ENCODE data around the gene GPC1.

Gene GPC1

GRCh38 chr2:240473211-240473610 is 37.7 kb downstream of the GPC1 start:
- no peaks in the 10 kb centered on the region for H3K36me3 ChIP-seq (ENCODE audit: control insufficient read depth in 2 of 2, insufficient read depth in 1 of 2, low read length in 2 of 2)
- POLR2A ChIA-PET = no interaction called here
- no peaks in the 10 kb centered on the region for H3K9me3 ChIP-seq (ENCODE audit: control insufficient read depth, insufficient read depth, low read depth, low read length)
- CTCF ChIA-PET = interaction anchor here (0.9 kb wide), 1 partner anchor 116 kb away, joined by 3 read pairs; no protein-coding TSS in a partner anchor
- H3K27ac ChIP-seq (ENCODE audit: extremely low read depth, low read depth, low read length) = no peak overlapping the region
- no peaks in the 10 kb centered on the region for H3K4me1 ChIP-seq (ENCODE audit: control insufficient read depth, insufficient read depth, low read length)
- no peak overlapping the region for H3K4me3 ChIP-seq (ENCODE audit: low read depth, low read length)
- no peak for TF ChIP-seq PRDM6 (tag by site-specific recombination; IDR thresholded peaks at IDR 0.05)
- TF ChIP-seq SETDB1 (IDR thresholded peaks at IDR 0.05; ENCODE audit: insufficient read length, low read length) = peak; percentile 88

DNA sequence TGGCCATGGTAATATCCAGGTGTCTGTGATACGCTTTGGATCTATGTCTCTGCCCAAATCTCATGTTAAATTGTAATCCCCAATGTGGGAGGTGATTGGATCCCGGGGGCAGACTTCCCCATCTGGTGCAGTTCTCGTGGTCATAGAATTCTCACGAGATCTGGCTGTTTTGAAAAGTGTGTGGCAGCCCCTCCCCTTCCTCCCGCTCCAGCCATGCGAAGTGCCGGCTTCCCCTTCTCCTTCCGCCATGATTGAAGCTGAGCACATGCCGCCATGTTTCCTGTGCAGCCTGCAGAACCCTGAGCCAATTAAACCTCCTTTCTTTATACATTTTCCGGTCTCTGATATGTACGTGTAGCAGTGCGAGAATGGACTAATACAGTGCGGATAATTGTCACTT is 42.5 kb downstream of the GPC1 start:
- CTCF ChIA-PET = no interaction called here

GRCh38 chr2:240478346-240479110 is 43.1 kb downstream of the GPC1 start:
- Histone ChIP-seq H3K4me3 (ENCODE audit: low read depth, low read length) (no peak overlapping the region), H3K9me3 (ENCODE audit: control insufficient read depth, insufficient read depth, low read depth, low read length) (no peaks in the 10 kb centered on the region), H3K36me3 (ENCODE audit: control insufficient read depth in 2 of 2, insufficient read depth in 1 of 2, low read length in 2 of 2) (no peaks in the 10 kb centered on the region), H3K27ac (ENCODE audit: extremely low read depth, low read depth, low read length) (no peak overlapping the region), H3K4me1 (ENCODE audit: control insufficient read depth, insufficient read depth, low read length) (no peaks in the 10 kb centered on the region)
- CTCF ChIA-PET = interaction anchor here (0.7 kb wide), 1 partner anchor 242 kb away, joined by 3 read pairs; no protein-coding TSS in a partner anchor
- POLR2A ChIA-PET = no interaction called here
- no peak for TF ChIP-seq ZNF324 (tag by site-specific recombination; IDR thresholded peaks at IDR 0.05)
- TF ChIP-seq ZBTB26 (tag by site-specific recombination; optimal IDR thresholded peaks at IDR 0.05) = no peak
- TF ChIP-seq ZNF416 (tag by site-specific recombination; IDR thresholded peaks at IDR 0.05) = no peak
- TF ChIP-seq, protein P1, sequence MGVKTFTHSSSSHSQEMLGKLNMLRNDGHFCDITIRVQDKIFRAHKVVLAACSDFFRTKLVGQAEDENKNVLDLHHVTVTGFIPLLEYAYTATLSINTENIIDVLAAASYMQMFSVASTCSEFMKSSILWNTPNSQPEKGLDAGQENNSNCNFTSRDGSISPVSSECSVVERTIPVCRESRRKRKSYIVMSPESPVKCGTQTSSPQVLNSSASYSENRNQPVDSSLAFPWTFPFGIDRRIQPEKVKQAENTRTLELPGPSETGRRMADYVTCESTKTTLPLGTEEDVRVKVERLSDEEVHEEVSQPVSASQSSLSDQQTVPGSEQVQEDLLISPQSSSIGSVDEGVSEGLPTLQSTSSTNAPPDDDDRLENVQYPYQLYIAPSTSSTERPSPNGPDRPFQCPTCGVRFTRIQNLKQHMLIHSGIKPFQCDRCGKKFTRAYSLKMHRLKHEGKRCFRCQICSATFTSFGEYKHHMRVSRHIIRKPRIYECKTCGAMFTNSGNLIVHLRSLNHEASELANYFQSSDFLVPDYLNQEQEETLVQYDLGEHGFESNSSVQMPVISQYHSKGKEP (tag by site-specific recombination; IDR thresholded peaks at IDR 0.05) = no peak
- no peak for TF ChIP-seq ZNF19 (tag by site-specific recombination; IDR thresholded peaks at IDR 0.05; ENCODE audit: low read depth)
- TF ChIP-seq, protein P2, sequence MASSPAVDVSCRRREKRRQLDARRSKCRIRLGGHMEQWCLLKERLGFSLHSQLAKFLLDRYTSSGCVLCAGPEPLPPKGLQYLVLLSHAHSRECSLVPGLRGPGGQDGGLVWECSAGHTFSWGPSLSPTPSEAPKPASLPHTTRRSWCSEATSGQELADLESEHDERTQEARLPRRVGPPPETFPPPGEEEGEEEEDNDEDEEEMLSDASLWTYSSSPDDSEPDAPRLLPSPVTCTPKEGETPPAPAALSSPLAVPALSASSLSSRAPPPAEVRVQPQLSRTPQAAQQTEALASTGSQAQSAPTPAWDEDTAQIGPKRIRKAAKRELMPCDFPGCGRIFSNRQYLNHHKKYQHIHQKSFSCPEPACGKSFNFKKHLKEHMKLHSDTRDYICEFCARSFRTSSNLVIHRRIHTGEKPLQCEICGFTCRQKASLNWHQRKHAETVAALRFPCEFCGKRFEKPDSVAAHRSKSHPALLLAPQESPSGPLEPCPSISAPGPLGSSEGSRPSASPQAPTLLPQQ (tag by site-specific recombination; IDR thresholded peaks at IDR 0.05) = no peak
- TF ChIP-seq YY1 (tag by site-specific recombination; IDR thresholded peaks at IDR 0.05) = no peak
- TF ChIP-seq PRDM1 (tag by site-specific recombination; IDR thresholded peaks at IDR 0.05) = no peak
- no peak for TF ChIP-seq ZNF37A (tag by site-specific recombination; IDR thresholded peaks at IDR 0.05)
- TF ChIP-seq GLIS2 (tag by site-specific recombination; IDR thresholded peaks at IDR 0.05) = no peak
- TF ChIP-seq ZNF335 (tag by site-specific recombination; conservative IDR thresholded peaks at IDR 0.05) = no peak

More for the DNA sequence above, 42.5 kb downstream of the GPC1 start:
- no peaks in the 10 kb centered on the region for H3K36me3 ChIP-seq (ENCODE audit: control insufficient read depth in 2 of 2, insufficient read depth in 1 of 2, low read length in 2 of 2)
- no peaks in the 10 kb centered on the region for H3K4me1 ChIP-seq (ENCODE audit: control insufficient read depth, insufficient read depth, low read length)
- POLR2A ChIA-PET = no interaction called here
- H3K4me3 ChIP-seq (ENCODE audit: low read depth, low read length) = no peak overlapping the region
- TF ChIP-seq, protein P3, sequence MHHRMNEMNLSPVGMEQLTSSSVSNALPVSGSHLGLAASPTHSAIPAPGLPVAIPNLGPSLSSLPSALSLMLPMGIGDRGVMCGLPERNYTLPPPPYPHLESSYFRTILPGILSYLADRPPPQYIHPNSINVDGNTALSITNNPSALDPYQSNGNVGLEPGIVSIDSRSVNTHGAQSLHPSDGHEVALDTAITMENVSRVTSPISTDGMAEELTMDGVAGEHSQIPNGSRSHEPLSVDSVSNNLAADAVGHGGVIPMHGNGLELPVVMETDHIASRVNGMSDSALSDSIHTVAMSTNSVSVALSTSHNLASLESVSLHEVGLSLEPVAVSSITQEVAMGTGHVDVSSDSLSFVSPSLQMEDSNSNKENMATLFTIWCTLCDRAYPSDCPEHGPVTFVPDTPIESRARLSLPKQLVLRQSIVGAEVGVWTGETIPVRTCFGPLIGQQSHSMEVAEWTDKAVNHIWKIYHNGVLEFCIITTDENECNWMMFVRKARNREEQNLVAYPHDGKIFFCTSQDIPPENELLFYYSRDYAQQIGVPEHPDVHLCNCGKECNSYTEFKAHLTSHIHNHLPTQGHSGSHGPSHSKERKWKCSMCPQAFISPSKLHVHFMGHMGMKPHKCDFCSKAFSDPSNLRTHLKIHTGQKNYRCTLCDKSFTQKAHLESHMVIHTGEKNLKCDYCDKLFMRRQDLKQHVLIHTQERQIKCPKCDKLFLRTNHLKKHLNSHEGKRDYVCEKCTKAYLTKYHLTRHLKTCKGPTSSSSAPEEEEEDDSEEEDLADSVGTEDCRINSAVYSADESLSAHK (tag by site-specific recombination; IDR thresholded peaks at IDR 0.05) = no peak
- TF ChIP-seq ZXDB (tag by site-specific recombination; IDR thresholded peaks at IDR 0.05) (no peak), ZNF169 (tag by site-specific recombination; IDR thresholded peaks at IDR 0.05) (no peak), PBX3 (CRISPR knock-in tag; IDR thresholded peaks at IDR 0.05) (no peak), ZNF596 (tag by site-specific recombination; IDR thresholded peaks at IDR 0.05) (no peak), GLIS1 (tag by site-specific recombination; IDR thresholded peaks at IDR 0.05) (no peak), ZNF184 (tag by site-specific recombination; IDR thresholded peaks at IDR 0.05) (no peak), ZNF202 (tag by site-specific recombination; IDR thresholded peaks at IDR 0.05; ENCODE audit: borderline replicate concordance) (no peak), ZNF791 (tag by site-specific recombination; IDR thresholded peaks at IDR 0.05) (no peak), ZNF214 (tag by site-specific recombination; IDR thresholded peaks at IDR 0.05; ENCODE audit: borderline replicate concordance) (no peak), ZNF138 (tag by site-specific recombination; IDR thresholded peaks at IDR 0.05; ENCODE audit: borderline replicate concordance) (no peak), GLI2 (tag by site-specific recombination; IDR thresholded peaks at IDR 0.05; ENCODE audit: borderline replicate concordance, low read depth) (no peak)
- H3K27ac ChIP-seq (ENCODE audit: extremely low read depth, low read depth, low read length) = no peak overlapping the region
- no peaks in the 10 kb centered on the region for H3K9me3 ChIP-seq (ENCODE audit: control insufficient read depth, insufficient read depth, low read depth, low read length)

Measured in HEK293 (cell line).